ENCODE measurements around the gene CARD19.

GRCh38 chr9:93095205-93096130 lies 549 bp upstream of the CARD19 start:
- no peak for TF ChIP-seq EZH2phosphoT487 (IDR thresholded peaks at IDR 0.05; ENCODE audit: insufficient read depth, low read depth)
- TF ChIP-seq EZH2 (IDR thresholded peaks at IDR 0.05; ENCODE audit: insufficient read depth, poor library complexity, severe bottlenecking) = no peak
